Endothelial cell of umbilical vein (primary cell): ENCODE results near the gene SETD3.

Experiments used
- JUN ChIP-seq: IDR thresholded peaks from 2 replicates; pipeline ENCODE4 v1.6.1; 2011; ENCODE audit warnings: borderline replicate concordance, low read depth; ENCODE audit not compliant: insufficient read length, insufficient read depth
- POLR2AphosphoS5 ChIP-seq: IDR thresholded peaks from 2 replicates; pipeline ENCODE4 v1.6.1; 2012; ENCODE audit warnings: low read depth, mild to moderate bottlenecking, control low read depth, low read length, moderate library complexity; ENCODE audit not compliant: insufficient read depth
- TF ChIP-seq, protein P1 (sequence below), 2 donors: IDR thresholded peaks; 1 replicate in 1 of 2; 2 replicates in 1 of 2; pipeline ENCODE4 v1.5.1; 2011; ENCODE audit warnings: low read length in 2 of 2, mild to moderate bottlenecking in 2 of 2, moderate library complexity in 2 of 2, control low read depth in 1 of 2, inconsistent platforms in 1 of 2, low read depth in 1 of 2; ENCODE audit not compliant: insufficient read depth in 1 of 2; ENCODE audit errors: extremely low read depth in 1 of 2

GRCh38 chr14:99450266-99450665 lies 30.4 kb downstream of the SETD3 start:
- TF ChIP-seq, protein P1, sequence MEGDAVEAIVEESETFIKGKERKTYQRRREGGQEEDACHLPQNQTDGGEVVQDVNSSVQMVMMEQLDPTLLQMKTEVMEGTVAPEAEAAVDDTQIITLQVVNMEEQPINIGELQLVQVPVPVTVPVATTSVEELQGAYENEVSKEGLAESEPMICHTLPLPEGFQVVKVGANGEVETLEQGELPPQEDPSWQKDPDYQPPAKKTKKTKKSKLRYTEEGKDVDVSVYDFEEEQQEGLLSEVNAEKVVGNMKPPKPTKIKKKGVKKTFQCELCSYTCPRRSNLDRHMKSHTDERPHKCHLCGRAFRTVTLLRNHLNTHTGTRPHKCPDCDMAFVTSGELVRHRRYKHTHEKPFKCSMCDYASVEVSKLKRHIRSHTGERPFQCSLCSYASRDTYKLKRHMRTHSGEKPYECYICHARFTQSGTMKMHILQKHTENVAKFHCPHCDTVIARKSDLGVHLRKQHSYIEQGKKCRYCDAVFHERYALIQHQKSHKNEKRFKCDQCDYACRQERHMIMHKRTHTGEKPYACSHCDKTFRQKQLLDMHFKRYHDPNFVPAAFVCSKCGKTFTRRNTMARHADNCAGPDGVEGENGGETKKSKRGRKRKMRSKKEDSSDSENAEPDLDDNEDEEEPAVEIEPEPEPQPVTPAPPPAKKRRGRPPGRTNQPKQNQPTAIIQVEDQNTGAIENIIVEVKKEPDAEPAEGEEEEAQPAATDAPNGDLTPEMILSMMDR (IDR thresholded peaks at IDR 0.05; ENCODE audit: extremely low read depth in 1 of 2, insufficient read depth in 1 of 2, low read depth in 1 of 2, low read length in 2 of 2): no peak
- TF ChIP-seq POLR2AphosphoS5: no peak
- TF ChIP-seq JUN: no peak
